ENCODE measurements around the gene HRH1.
"Not testable (repeated sequence)": the region's sequence is repeated elsewhere in the genome, so short reads cannot be mapped to it uniquely, and the experiment has no call there.

HRH1 gene

GRCh38 chr3:11173828-11174465, 19.7 kb downstream of the HRH1 start:
- DNase-seq: no peak

- DNase-seq: no peak
Observed at GRCh38 chr3:11178421-11178820, 24.1 kb downstream of the HRH1 start.

- DNase-seq: not testable (repeated sequence)
Observed at GRCh38 chr3:11184328-11184969, 30.2 kb downstream of the HRH1 start.

- no peak for DNase-seq
Observed at GRCh38 chr3:11185144-11185543, 30.9 kb downstream of the HRH1 start.

DNA sequence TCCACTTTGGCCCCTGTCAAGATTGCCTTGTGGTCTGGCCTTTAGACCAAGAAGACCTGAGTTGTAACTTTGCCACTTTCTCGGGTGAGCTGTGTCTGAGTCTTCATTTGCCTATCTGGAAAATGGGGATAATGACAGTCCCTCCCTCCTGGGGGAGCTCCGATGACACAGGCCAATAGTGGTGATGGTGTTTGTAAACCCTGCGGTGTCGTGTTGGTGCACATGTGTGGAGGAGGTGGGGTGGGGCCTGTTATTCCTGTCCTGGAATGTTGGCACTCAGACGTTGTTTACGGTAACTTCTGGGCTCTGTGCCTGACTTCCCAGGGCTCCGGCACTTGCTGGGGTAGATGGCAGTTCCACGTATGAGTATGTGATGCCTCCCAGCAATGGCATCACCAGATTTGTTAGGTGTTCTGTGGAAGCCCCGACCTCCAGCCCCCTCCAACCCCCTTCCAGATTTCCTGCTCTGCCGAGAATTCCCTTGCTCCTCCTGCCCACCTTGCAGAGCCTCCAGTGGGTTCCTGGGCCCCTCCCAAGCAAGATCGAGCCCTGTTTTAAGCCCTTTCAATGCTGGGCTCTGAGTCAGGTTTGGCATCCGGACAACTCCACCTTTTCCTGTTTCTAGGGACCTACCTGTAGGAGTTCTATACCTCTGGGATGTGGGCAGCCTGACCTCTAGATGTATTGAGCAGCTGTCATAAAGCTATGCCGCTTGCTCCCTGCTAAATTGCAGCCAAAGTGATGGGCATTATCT, 31.4 kb downstream of the HRH1 start:
- no peak for DNase-seq

GRCh38 chr3:11186318-11186692, 32.0 kb downstream of the HRH1 start:
- DNase-seq: no peak

GRCh38 chr3:11186771-11187191, 32.5 kb downstream of the HRH1 start:
- no peak for DNase-seq

- no peak for DNase-seq
Observed at GRCh38 chr3:11187681-11188080, 33.4 kb downstream of the HRH1 start.

GRCh38 chr3:11188231-11188630, 33.9 kb downstream of the HRH1 start:
- DNase-seq: no peak

- DNase-seq: no peak
Observed at GRCh38 chr3:11195201-11195600, 40.9 kb downstream of the HRH1 start.

DNA sequence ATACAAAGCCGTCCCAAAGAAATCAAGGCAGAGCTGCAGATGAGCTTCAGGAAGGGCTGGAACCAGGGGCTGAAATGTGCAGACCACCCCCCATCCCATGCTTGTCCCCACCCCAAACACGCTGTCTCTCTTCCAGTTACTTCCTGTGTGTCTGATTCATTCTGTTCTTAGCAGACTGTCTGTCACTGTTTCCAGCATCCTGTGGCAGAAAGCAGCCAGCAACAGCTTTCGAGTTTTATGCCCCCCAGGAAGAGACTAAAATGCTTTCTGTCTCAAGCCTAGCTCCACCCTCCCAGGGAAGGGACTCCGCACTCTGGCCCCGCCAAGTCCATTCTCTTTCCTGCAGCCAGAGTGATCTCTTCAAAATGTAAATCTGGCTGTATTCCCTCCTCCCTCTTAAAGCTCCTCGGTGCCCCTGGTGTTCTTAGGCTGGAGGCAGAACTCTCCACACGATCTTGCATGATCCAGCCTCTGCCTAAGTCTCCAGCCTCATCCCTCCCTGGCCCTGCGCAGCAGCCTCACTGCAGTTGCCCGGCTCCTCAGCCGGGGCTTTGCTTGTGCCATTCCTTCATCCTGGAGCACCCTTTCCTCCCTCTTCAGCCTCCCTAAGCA, 41.5 kb downstream of the HRH1 start:
- DNase-seq: peak; percentile 76

DNA sequence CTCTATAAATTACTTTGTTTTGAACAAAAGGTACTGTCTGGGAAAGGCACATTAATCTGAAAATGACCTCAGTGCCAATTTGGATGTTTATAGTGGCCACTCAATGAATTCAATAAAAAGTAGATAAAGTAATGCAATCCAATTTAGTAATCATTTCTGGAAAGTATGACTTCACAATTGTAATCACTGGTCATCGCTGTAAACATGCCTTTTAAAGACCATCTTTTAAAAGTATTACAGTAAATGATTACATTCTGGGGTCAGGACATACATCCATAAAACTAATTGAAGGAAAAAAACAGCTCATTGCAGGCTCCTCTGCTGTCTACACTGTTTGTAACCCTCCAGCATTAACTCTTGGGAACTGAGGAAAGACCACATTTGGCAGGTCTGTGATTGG, 43.2 kb downstream of the HRH1 start:
- DNase-seq: no peak

GRCh38 chr3:11198070-11198469, 43.8 kb downstream of the HRH1 start:
- DNase-seq: no peak

DNA sequence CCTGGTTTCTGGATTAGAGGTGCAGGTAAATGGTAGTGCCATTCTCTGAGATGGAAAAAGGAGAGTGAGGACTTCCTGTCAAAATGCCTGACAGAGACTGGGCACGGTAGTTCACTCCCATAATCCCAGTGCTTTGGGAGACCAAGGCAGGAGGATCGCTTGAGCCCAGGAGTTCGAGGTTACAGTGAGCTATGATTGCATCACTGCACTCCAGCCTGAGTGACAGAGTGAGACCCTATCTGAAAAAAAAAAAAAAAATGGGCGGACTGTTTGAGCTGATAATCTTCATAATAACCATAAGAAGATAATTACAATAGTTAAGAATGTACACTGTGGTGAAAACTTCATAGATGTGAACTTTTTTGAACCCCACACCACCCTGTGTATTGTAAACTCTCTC, 44.2 kb downstream of the HRH1 start:
- no peak for DNase-seq

GRCh38 chr3:11199902-11200845, 45.9 kb downstream of the HRH1 start:
- no peak for DNase-seq

DNA sequence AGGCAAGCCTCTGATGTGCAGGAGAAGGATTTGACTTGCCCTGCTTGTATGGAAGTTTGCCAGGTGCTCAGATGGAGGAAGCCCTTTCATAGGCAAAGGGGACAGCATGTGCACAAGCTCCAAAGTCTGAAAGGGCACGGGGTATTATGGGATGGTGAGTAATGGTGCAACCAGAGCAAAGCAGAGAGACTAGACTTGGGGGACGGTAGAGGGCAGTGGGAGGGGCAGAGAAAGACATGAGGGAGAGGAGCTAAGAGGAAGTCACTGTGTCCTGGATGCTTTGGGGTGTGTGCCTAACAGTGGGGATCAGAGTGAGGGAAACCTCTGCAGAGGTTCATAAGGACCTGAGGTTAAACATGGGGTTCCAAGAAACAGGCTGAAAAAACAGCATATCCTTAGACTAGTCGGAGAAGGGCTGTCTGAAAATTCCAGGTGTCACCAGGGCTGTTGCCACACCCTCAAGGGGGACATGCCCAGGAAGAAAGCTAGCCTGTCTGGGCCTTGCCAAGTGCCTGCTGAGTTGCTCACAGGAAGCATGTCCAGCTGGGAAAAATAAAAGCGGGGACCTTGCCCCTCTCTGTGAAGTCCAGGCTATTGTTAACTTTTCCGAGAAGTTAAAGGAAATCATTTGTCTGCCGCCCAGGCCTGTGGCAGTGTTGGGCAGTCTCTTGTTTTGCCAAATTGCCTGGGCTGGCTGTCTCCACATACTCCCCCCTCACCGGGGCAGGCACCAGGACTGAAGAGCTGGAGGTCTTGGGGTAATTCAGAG, 47.1 kb downstream of the HRH1 start:
- no peak for DNase-seq

- DNase-seq: no peak
Observed at GRCh38 chr3:11203961-11204360, 49.7 kb downstream of the HRH1 start.

DNA sequence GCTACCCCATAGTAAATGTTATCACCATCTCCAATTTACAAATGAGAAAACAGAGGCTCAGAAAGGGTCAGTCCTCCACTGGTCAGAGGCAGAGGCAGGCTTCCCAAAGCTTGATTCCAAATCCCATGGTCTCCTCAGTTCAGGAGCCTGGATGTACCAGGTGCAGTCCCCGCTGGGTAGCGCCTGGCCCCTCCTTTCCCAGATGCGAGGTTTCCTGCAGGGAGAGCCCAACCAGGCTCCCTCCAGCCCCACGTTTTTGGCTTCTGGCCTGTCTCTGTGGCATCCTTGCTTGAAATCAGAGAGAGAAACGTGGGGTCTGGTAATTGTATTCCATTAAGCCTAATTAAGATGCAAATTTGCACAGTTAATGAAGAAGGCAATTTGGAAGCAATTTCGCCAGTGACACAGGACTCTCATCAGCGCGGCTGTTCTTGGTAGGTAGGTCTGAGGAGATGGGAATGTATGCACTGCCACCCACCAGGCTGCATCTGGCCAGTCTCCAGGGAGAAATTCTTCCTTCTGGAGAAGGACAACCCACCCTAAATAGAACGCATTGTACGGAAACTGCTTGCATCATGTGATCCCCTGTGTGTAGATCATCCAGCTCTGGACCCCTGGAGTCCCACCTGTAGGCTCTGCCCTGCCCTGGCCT, 50.5 kb downstream of the HRH1 start:
- no peak for DNase-seq

DNA sequence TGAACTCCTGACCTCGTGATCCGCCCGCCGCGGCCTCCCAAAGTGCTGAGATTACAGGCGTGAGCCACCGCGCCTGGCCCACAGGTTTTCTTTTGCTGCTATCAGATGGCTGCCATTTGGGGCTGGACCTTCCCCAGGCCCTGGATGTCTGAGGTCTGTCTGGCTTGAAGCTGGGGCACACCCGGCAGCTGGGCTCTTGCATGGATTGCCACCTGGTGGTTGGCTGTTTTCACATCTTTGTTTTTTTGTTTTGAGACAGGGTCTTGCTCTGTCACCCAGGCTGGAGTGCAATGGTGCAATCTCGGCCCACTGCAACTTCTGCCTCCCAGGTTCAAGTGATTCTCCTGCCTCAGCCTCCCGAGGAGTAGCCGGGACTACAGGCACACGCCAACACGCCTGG, 51.6 kb downstream of the HRH1 start:
- DNase-seq: not testable (repeated sequence)

DNA sequence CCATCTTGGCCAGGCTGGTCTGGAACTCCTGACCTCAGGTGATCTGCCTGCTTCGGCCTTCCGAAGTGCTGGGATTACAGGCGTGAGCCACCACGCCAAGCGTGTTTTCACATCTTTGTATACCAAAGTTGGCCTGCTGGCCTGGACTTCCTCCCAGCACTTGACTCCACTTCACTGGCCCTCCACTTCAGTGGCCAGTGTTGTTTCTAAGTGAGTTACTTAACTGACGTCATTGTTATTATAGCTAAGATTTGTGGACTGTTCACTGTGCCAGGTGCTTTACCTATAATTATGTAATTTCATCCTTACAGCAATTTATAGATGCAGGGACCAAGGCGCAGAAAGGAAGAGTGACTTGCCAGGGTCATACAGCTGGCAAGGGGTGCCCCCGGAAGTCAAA, 52.0 kb downstream of the HRH1 start:
- no peak for DNase-seq

- no peak for DNase-seq
Observed at GRCh38 chr3:11206953-11207352, 52.7 kb downstream of the HRH1 start.

All from activated CD4-positive, alpha-beta T cell treated with anti-CD3 and anti-CD28 coated beads, Interleukin-2, Interleukin-6, amounts not matched to agents 100 ng/mL and 50 ng/mL, durations not matched to agents 16 hours and 8 hours (primary cell).